Liver (tissue), 9 donors: ENCODE results near the gene PNMA6F. TPM values are rescaled to one million over a fixed set of nuclear protein-coding genes. Genes with fewer than 3 reads are reported as not detected.
"Not testable (repeated sequence)": the region's sequence is repeated elsewhere in the genome, so short reads cannot be mapped to it uniquely, and the experiment has no call there.

Experiments used
- DNase-seq: peaks from one replicate; pipeline ENCODE4 v3.0.0-alpha.2; 2017; ENCODE audit warnings: low spot score
- H3K27ac ChIP-seq, 2 donors: one replicate each; pipeline ENCODE4 v1.7.0; 2013; ENCODE audit warnings: inconsistent platforms in 2 of 2, low read length in 2 of 2, control low read depth in 1 of 2, low read depth in 1 of 2, mild to moderate bottlenecking in 1 of 2
- H3K27me3 ChIP-seq, 4 donors: one replicate each; pipeline versions ENCODE4 v1.6.1 to v1.7.0; 2013; ENCODE audit warnings: low read length in 3 of 4, inconsistent platforms in 1 of 4, mild to moderate bottlenecking in 1 of 4, moderate library complexity in 1 of 4; ENCODE audit not compliant: control insufficient read depth in 4 of 4, insufficient read depth in 4 of 4
- H3K36me3 ChIP-seq, 4 donors: one replicate each; pipeline versions ENCODE4 v1.6.1 to v1.7.0; 2013; ENCODE audit warnings: low read length in 3 of 4, mild to moderate bottlenecking in 3 of 4, low read depth in 1 of 4, moderate library complexity in 1 of 4; ENCODE audit not compliant: control insufficient read depth in 4 of 4, insufficient read depth in 3 of 4
- H3K4me1 ChIP-seq, 4 donors: one replicate each; pipeline versions ENCODE4 v1.6.1 to v1.7.0; 2013; ENCODE audit warnings: low read length in 3 of 4, mild to moderate bottlenecking in 3 of 4, moderate library complexity in 1 of 4; ENCODE audit not compliant: control insufficient read depth in 4 of 4, insufficient read depth in 4 of 4
- H3K4me3 ChIP-seq, 3 donors: one replicate each; pipeline versions ENCODE4 v1.6.1 to v1.7.0; 2013; ENCODE audit warnings: low read length in 3 of 3, control low read depth in 1 of 3, low read depth in 1 of 3, mild to moderate bottlenecking in 1 of 3
- H3K9ac ChIP-seq, 2 donors: one replicate each; pipeline ENCODE4 v1.7.0; 2013; ENCODE audit warnings: low read length in 2 of 2, mild to moderate bottlenecking in 2 of 2, moderate library complexity in 2 of 2, control low read depth in 1 of 2, low read depth in 1 of 2
- H3K9me3 ChIP-seq, 4 donors: one replicate each; pipeline versions ENCODE4 v1.6.1 to v1.7.0; 2013; ENCODE audit warnings: low read length in 3 of 4; ENCODE audit not compliant: control insufficient read depth in 4 of 4
- WGBS: extraction: QIAGEN DNeasy Blood & Tissue Kit; methylation state at CpG from one replicate; pipeline ENCODE4 v1.1.7; 2013; 5-methylcytosine and 5-hydroxymethylcytosine counted together
- polyA plus RNA-seq, 2 donors: library from polyadenylated mRNA; stranded (reverse) in 1 of 2; unstranded in 1 of 2; fragments of 200-250 nt in 1 of 2; fragments of >200 nt in 1 of 2; fragmentation: Nextera tagmentation in 1 of 2; extraction: Ambion mirVana in 1 of 2; gene quantifications; one replicate each; pipeline versions ENCODE4 v1.2.1 to v1.2.3, GENCODE V29; 2013 to 2015
- total RNA-seq, 2 donors: library from RNA; depleted of rRNA; stranded (reverse); fragments of >200 nt; gene quantifications; one replicate each; pipeline ENCODE4 v1.2.3, GENCODE V29; 2014
- donor health status: healthy.
- donor health status: healthy.
- donor health status: healthy.
- donor health status: healthy.
- donor health status: healthy.

Gene PNMA6F
- total and polyA plus RNA-seq, 4 donors, result not detected

DNA sequence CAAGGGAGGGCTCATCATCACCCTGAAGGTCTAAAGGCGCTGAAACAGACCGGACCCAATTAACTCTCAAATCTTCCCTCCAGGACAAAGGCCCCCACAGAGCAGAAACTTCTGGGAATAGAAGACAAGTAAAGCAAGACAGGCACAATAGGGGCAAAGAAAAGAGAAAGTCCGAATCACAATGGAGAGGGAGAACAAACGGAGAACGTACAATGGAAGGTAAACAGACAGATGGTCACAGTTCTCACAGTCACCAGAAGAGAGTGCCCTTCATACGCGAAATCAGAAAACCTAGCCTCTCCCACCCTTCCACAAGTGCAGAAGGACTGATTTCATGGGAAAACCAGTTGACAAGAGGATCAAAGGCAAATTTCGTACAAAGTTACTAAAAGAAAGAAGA, 35.9 kb downstream of the PNMA6F start:
- H3K9me3 ChIP-seq, DNase-seq, H3K9ac ChIP-seq, H3K27ac ChIP-seq, H3K36me3 ChIP-seq, H3K4me1 ChIP-seq, H3K4me3 ChIP-seq, H3K27me3 ChIP-seq: not testable (repeated sequence)
- WGBS, result no CpG with 5 or more reads among the region's 8 CpGs

GRCh38 chrX:153283982-153284381, 37.6 kb downstream of the PNMA6F start:
- H3K36me3 ChIP-seq, H3K9me3 ChIP-seq, H3K9ac ChIP-seq, H3K4me1 ChIP-seq, H3K27ac ChIP-seq, H3K27me3 ChIP-seq, H3K4me3 ChIP-seq, DNase-seq: not testable (repeated sequence)
- no CpG with 5 or more reads among the region's 8 CpGs for WGBS

GRCh38 chrX:153281784-153282183, 39.8 kb downstream of the PNMA6F start:
- not testable (repeated sequence) for H3K27ac ChIP-seq, H3K4me3 ChIP-seq, H3K36me3 ChIP-seq, H3K9ac ChIP-seq, H3K4me1 ChIP-seq, H3K27me3 ChIP-seq, DNase-seq, H3K9me3 ChIP-seq
- no CpG with 5 or more reads among the region's 3 CpGs for WGBS

- not testable (repeated sequence) for H3K9me3 ChIP-seq, H3K9ac ChIP-seq, H3K27me3 ChIP-seq, H3K4me3 ChIP-seq, H3K27ac ChIP-seq, H3K36me3 ChIP-seq, H3K4me1 ChIP-seq, DNase-seq
- no CpG with 5 or more reads among the region's 8 CpGs for WGBS
Measured at GRCh38 chrX:153279304-153279703, 42.3 kb downstream of the PNMA6F start.

DNA sequence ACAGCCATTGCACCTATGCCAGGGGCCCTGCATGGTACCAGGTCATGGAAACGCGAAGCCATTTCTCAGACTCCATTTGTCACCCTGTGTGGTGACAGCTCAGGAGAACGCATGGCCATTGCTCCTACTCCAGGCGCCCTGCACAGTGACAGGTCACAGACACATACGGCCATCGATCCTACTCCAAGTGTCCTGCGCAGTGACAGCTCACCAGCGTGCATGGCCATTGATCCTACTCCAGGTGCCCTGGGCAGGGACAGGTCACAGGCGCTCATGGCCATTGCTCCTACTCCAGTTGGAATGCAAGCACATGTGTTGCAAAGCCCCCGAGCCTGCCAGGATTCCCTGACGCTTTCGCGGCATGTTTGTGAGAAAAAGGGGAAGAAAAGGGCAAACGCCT, 45.5 kb downstream of the PNMA6F start:
- WGBS, result 93% methylated on average over 5 of the region's 14 CpGs
- not testable (repeated sequence) for H3K4me3 ChIP-seq, DNase-seq

DNA sequence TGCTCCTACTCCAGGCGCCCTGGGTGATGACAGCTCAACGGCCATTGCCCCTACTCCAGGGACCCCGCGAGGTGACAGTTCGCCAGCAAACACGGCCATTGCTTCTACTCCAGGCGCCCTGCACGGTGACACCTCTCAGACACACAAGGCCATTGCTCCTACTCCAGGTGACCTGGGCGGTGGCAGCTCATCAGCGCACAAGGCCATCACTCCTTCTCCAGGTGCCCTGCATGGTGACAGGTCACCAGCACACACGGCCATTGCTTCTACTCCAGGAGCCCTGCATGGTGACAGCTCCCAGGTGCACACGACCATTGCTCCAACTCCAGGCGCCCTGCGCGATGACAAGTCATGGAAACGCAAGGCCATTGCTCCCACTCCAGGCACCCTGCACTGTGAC, 46.1 kb downstream of the PNMA6F start:
- not testable (repeated sequence) for H3K36me3 ChIP-seq, H3K4me1 ChIP-seq, H3K4me3 ChIP-seq, DNase-seq, H3K27me3 ChIP-seq, H3K9me3 ChIP-seq, H3K9ac ChIP-seq, H3K27ac ChIP-seq
- 100% methylated on average over 3 of the region's 16 CpGs for WGBS

More for the DNA sequence above, 45.5 kb downstream of the PNMA6F start:
- not testable (repeated sequence) for H3K9me3 ChIP-seq, H3K4me1 ChIP-seq, H3K27me3 ChIP-seq, H3K9ac ChIP-seq, H3K36me3 ChIP-seq, H3K27ac ChIP-seq

DNA sequence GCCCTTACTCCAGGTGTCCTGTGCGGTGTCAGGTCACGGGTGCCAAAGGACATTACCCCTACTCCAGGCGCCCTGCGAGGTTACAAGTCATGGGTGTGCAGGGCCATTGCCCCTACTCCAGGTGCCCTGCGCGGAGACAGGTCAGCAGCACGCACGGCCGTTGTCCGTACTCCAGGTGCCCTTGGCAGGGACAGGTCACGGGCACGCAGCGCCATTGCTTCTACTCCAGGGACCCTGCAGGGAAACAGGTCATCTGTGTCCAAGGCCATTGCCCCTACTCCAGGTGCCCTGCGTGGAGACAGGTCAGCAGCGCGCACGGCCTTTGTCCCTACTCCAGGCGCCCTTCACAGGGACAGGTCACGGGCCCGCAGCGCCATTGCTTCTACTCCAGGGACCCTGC, 49.0 kb downstream of the PNMA6F start:
- H3K4me1 ChIP-seq, H3K9ac ChIP-seq, H3K27ac ChIP-seq, H3K27me3 ChIP-seq, DNase-seq, H3K9me3 ChIP-seq, H3K36me3 ChIP-seq, H3K4me3 ChIP-seq: not testable (repeated sequence)
- 98% methylated on average over 14 of the region's 21 CpGs for WGBS

- not testable (repeated sequence) for H3K27me3 ChIP-seq, H3K27ac ChIP-seq, H3K4me3 ChIP-seq, H3K4me1 ChIP-seq, H3K36me3 ChIP-seq, H3K9ac ChIP-seq, H3K9me3 ChIP-seq, DNase-seq
- WGBS, result 92% methylated on average over 8 of the region's 19 CpGs
Measured at GRCh38 chrX:153272070-153272469, 49.5 kb downstream of the PNMA6F start.
